ENCODE results near the gene METTL16. TPM values are rescaled to one million over a fixed set of nuclear protein-coding genes. Genes with fewer than 3 reads are reported as not detected.
"Not testable (repeated sequence)": the region's sequence is repeated elsewhere in the genome, so short reads cannot be mapped to it uniquely, and the experiment has no call there.

The METTL16 gene
- total RNA-seq, 1 donor from 2014 or later, result 32.0 TPM

- no peak overlapping the region for H3K4me3 ChIP-seq
- H3K36me3 ChIP-seq, result peaks cover 36% of the 10 kb centered on the region
- H3K4me1 ChIP-seq, result no peaks in the 10 kb centered on the region
- DNase-seq, result no peak
- intact Hi-C loops (cut with DNase I), result no loop called here
- H3K27ac ChIP-seq, result no peak overlapping the region
- no peak for TF ChIP-seq CTCF (IDR thresholded peaks at IDR 0.05)
- H3K27me3 ChIP-seq (ENCODE audit: low read depth), result no peaks in the 10 kb centered on the region
- no peak for ATAC-seq
- H3K9me3 ChIP-seq, result no peaks in the 10 kb centered on the region
These were observed 57.8 kb downstream of the METTL16 start for GRCh38 chr17:2453866-2454265.

GRCh38 chr17:2453325-2453724 lies 58.4 kb downstream of the METTL16 start:
- ATAC-seq, result no peak
- DNase-seq, result no peak
- H3K9me3 ChIP-seq, result no peaks in the 10 kb centered on the region

GRCh38 chr17:2452216-2452750 lies 59.4 kb downstream of the METTL16 start:
- no peak overlapping the region for H3K4me3 ChIP-seq
- H3K36me3 ChIP-seq, result peaks cover 23% of the 10 kb centered on the region
- no peaks in the 10 kb centered on the region for H3K9me3 ChIP-seq
- ATAC-seq (no peak), DNase-seq (no peak)
- no peaks in the 10 kb centered on the region for H3K4me1 ChIP-seq
- intact Hi-C loops (cut with DNase I), result no loop called here
- TF ChIP-seq CTCF (IDR thresholded peaks at IDR 0.05), result no peak
- H3K27me3 ChIP-seq (ENCODE audit: low read depth), result no peaks in the 10 kb centered on the region
- H3K27ac ChIP-seq, result no peak overlapping the region

More at GRCh38 chr17:2453325-2453724, 58.4 kb downstream of the METTL16 start:
- H3K27ac ChIP-seq, result no peak overlapping the region
- no peaks in the 10 kb centered on the region for H3K4me1 ChIP-seq
- H3K36me3 ChIP-seq, result peaks cover 32% of the 10 kb centered on the region
- intact Hi-C loops (cut with DNase I), result no loop called here
- H3K27me3 ChIP-seq (ENCODE audit: low read depth), result no peaks in the 10 kb centered on the region
- H3K4me3 ChIP-seq, result no peak overlapping the region
- TF ChIP-seq CTCF (IDR thresholded peaks at IDR 0.05), result no peak

GRCh38 chr17:2450016-2450650 lies 61.6 kb downstream of the METTL16 start:
- no peaks in the 10 kb centered on the region for H3K9me3 ChIP-seq
- no peaks in the 10 kb centered on the region for H3K4me1 ChIP-seq
- no peak for DNase-seq
- peaks cover 6% of the 10 kb centered on the region for H3K36me3 ChIP-seq
- H3K4me3 ChIP-seq, result no peak overlapping the region
- H3K27ac ChIP-seq, result no peak overlapping the region
- intact Hi-C loops (cut with DNase I), result no loop called here
- no peak for TF ChIP-seq CTCF (IDR thresholded peaks at IDR 0.05)
- H3K27me3 ChIP-seq (ENCODE audit: low read depth), result no peaks in the 10 kb centered on the region
- no peak for ATAC-seq

GRCh38 chr17:2449486-2449885 lies 62.2 kb downstream of the METTL16 start:
- no peaks in the 10 kb centered on the region for H3K9me3 ChIP-seq
- no peaks in the 10 kb centered on the region for H3K4me1 ChIP-seq
- intact Hi-C loops (cut with DNase I), result no loop called here
- H3K27ac ChIP-seq, result no peak overlapping the region
- H3K36me3 ChIP-seq, result no peaks in the 10 kb centered on the region
- H3K4me3 ChIP-seq, result no peak overlapping the region
- no peaks in the 10 kb centered on the region for H3K27me3 ChIP-seq (ENCODE audit: low read depth)
- DNase-seq, result no peak
- no peak for ATAC-seq
- TF ChIP-seq CTCF (IDR thresholded peaks at IDR 0.05), result no peak

- H3K4me3 ChIP-seq; H3K36me3 ChIP-seq; H3K4me1 ChIP-seq; ATAC-seq; H3K9me3 ChIP-seq; intact Hi-C loops (cut with DNase I); DNase-seq; H3K27me3 ChIP-seq (ENCODE audit: low read depth); H3K27ac ChIP-seq: not testable (repeated sequence)
These were observed 64.2 kb downstream of the METTL16 start for GRCh38 chr17:2447479-2447878.
